HCT116 (cell line): Measurements from ENCODE around the gene SAA2. TPM values are rescaled to one million over a fixed set of nuclear protein-coding genes. Genes with fewer than 3 reads are reported as not detected.

Experiments
- ATAC-seq: fragments of 200-7000 bp; cut with Tn5 transposase; 2 replicates; pipeline ENCODE4 v1.9.1; 2020; ENCODE audit warnings: mild to moderate bottlenecking, moderate library complexity
- BruUV-seq: library from RNA; stranded (reverse); fragments of 400-500 nt; replicated peaks from 2 replicates; lab custom pipeline; 2021; lab: Mats Ljungman, UMichigan
- CTCF ChIA-PET: fragments of 300-600 bp; sonication (Branson Sonifier 250); formaldehyde crosslinking; loops from one replicate; lab custom pipeline; 2021; ENCODE audit warnings: antibody characterized with exemption; lab: Charles Lee
- POLR2A ChIA-PET: fragments of 300-600, 350-600 bp; sonication (Branson Sonifier 250); formaldehyde crosslinking; loops from one replicate; lab custom pipeline; 2021; ENCODE audit warnings: antibody characterized with exemption; lab: Charles Lee
- RAD21 ChIA-PET, 2 experiments: fragments of 300-600 bp; sonication (Branson Sonifier 250); formaldehyde crosslinking; loops; one replicate each; lab custom pipeline; 2023; ENCODE audit warnings: low total read pairs in 2 of 2; ENCODE audit not compliant: uncharacterized antibody in 2 of 2, unreplicated experiment in 2 of 2, low non-redundant PET in 1 of 2; lab: Charles Lee
- DNase-seq: peaks from one replicate; pipeline ENCODE4 v3.0.0-alpha.2; 2010; ENCODE audit warnings: low read depth, low spot score
- H2AFZ ChIP-seq: fragments of 200-600 bp; shearing (Covaris generic), sonication (generic); 2 replicates; pipeline ENCODE4 v1.6.1; 2017; ENCODE audit warnings: low read depth, mixed run types, mixed read lengths, antibody characterized with exemption, low read length; ENCODE audit not compliant: poor library complexity, severe bottlenecking
- H3K27ac ChIP-seq: 2 replicates; pipeline ENCODE4 v1.5.1; 2012; ENCODE audit warnings: low read depth, low read length
- H3K27me3 ChIP-seq: fragments of 200-600 bp; sonication (generic); 2 replicates; pipeline ENCODE4 v1.6.1; 2016; ENCODE audit warnings: mixed run types, low read length, mixed read lengths; ENCODE audit not compliant: insufficient read depth
- H3K36me3 ChIP-seq, 2 experiments: fragments of 200-500 bp in 1 of 2; fragments of 200-600 bp in 1 of 2; sonication (Bioruptor generic) in 1 of 2; sonication (generic) in 1 of 2; 2 replicates each; pipeline versions ENCODE4 v1.5.1 to v1.6.1; 2014 to 2016; ENCODE audit warnings: low read length in 2 of 2, inconsistent platforms in 1 of 2, mixed read lengths in 1 of 2, mixed run types in 1 of 2; ENCODE audit not compliant: insufficient read depth in 2 of 2, control insufficient read depth in 1 of 2
- H3K4me1 ChIP-seq, 2 experiments: fragments of 200-600 bp in 1 of 2; sonication (generic) in 1 of 2; 2 replicates each; pipeline versions ENCODE4 v1.5.1 to v1.6.1; 2012 to 2017; ENCODE audit warnings: low read length in 2 of 2, inconsistent platforms in 1 of 2, mild to moderate bottlenecking in 1 of 2, mixed read lengths in 1 of 2, mixed run types in 1 of 2, moderate library complexity in 1 of 2; ENCODE audit not compliant: insufficient read depth in 2 of 2, control insufficient read depth in 1 of 2
- H3K4me2 ChIP-seq: fragments of 200-600 bp; sonication (generic); 2 replicates; pipeline ENCODE4 v1.6.1; 2017; ENCODE audit warnings: mixed run types, low read length, mixed read lengths
- H3K4me3 ChIP-seq, 2 experiments: fragments of 200-600 bp in 1 of 2; sonication (generic) in 1 of 2; replicated peaks in 1 of 2; 2 replicates each; pipeline ENCODE4 v1.5.1; 2011 to 2016; ENCODE audit warnings: low read length in 2 of 2, control low read depth in 1 of 2, low read depth in 1 of 2, mild to moderate bottlenecking in 1 of 2, mixed read lengths in 1 of 2, mixed run types in 1 of 2
- H3K79me2 ChIP-seq: fragments of 200-600 bp; sonication (generic); 2 replicates; pipeline ENCODE4 v1.6.1; 2017; ENCODE audit warnings: mild to moderate bottlenecking, mixed run types, low read length, moderate library complexity, mixed read lengths; ENCODE audit not compliant: insufficient read depth
- H3K9ac ChIP-seq: fragments of 200-600 bp; sonication (generic); 2 replicates; pipeline ENCODE4 v1.6.1; 2016; ENCODE audit warnings: low read length, mixed read lengths
- H3K9me2 ChIP-seq: fragments of 200-600 bp; sonication (generic), shearing (Covaris generic); 2 replicates; pipeline ENCODE4 v1.6.1; 2017; ENCODE audit warnings: mixed run types, mild to moderate bottlenecking, moderate library complexity; ENCODE audit not compliant: insufficient read depth
- H3K9me3 ChIP-seq, 2 experiments: fragments of 200-500 bp in 1 of 2; fragments of 200-600 bp in 1 of 2; sonication (Bioruptor generic) in 1 of 2; sonication (generic) in 1 of 2; 2 replicates each; pipeline ENCODE4 v1.6.1; 2014 to 2017; ENCODE audit warnings: low read length in 2 of 2, mixed read lengths in 2 of 2, inconsistent platforms in 1 of 2, low read depth in 1 of 2, mild to moderate bottlenecking in 1 of 2, mixed run types in 1 of 2, moderate library complexity in 1 of 2; ENCODE audit not compliant: control insufficient read depth in 1 of 2, insufficient read depth in 1 of 2
- H4K20me1 ChIP-seq: fragments of 200-600 bp; sonication (generic), shearing (Covaris generic); 2 replicates; pipeline ENCODE4 v1.6.1; 2017; ENCODE audit warnings: mixed run types, mild to moderate bottlenecking, moderate library complexity; ENCODE audit not compliant: insufficient read depth
- ELF1 ChIP-seq: IDR thresholded peaks from 2 replicates; pipeline ENCODE4 v1.6.1; 2012; ENCODE audit warnings: low read depth, borderline replicate concordance
- EZH2phosphoT487 ChIP-seq: fragments of 200-600 bp; IDR thresholded peaks from 2 replicates; pipeline ENCODE4 v1.6.1; 2018; ENCODE audit warnings: antibody characterized with exemption, borderline replicate concordance
- RAD21 ChIP-seq: IDR thresholded peaks from 2 replicates; pipeline ENCODE4 v1.6.1; 2012; ENCODE audit warnings: low read depth, mild to moderate bottlenecking
- SP1 ChIP-seq: IDR thresholded peaks from 2 replicates; pipeline ENCODE4 v1.6.1; 2012; ENCODE audit warnings: low read depth
- SRF ChIP-seq: IDR thresholded peaks from 2 replicates; pipeline ENCODE4 v1.6.1; 2012; ENCODE audit warnings: low read depth
- intact Hi-C: fragments of 100-400 bp; cut with micrococcal nuclease; formaldehyde crosslinking; loops from 2 replicates; pipeline ENCODE4 v1.10.0; 2022
- total RNA-seq: library from RNA; stranded (reverse); gene quantifications from one replicate; pipeline ENCODE4 v1.2.1, GENCODE V29; 2021; ENCODE audit not compliant: unreplicated experiment
- TF ChIP-seq, protein P1 (sequence below): IDR thresholded peaks from 2 replicates; pipeline ENCODE4 v1.6.1; 2012
- TF ChIP-seq, protein P2 (sequence below), 3 experiments: fragments of 200-600 bp in 1 of 3; sonication (generic) in 1 of 3; IDR thresholded peaks in 2 of 3; conservative IDR thresholded peaks in 1 of 3; 2 replicates each; pipeline ENCODE4 v1.5.1; 2012 to 2017; ENCODE audit warnings: low read depth in 2 of 3, low read length in 2 of 3, antibody characterized with exemption in 1 of 3, borderline replicate concordance in 1 of 3, control low read depth in 1 of 3, mild to moderate bottlenecking in 1 of 3, mixed read lengths in 1 of 3, mixed run types in 1 of 3, moderate library complexity in 1 of 3; ENCODE audit not compliant: insufficient read depth in 1 of 3
- TF ChIP-seq, protein P3 (sequence below): IDR thresholded peaks from 2 replicates; pipeline ENCODE4 v1.6.1; 2012; ENCODE audit warnings: low read depth

SAA2 gene
- total RNA-seq, 1 experiment from 2014 or later: 5.2 TPM

DNA sequence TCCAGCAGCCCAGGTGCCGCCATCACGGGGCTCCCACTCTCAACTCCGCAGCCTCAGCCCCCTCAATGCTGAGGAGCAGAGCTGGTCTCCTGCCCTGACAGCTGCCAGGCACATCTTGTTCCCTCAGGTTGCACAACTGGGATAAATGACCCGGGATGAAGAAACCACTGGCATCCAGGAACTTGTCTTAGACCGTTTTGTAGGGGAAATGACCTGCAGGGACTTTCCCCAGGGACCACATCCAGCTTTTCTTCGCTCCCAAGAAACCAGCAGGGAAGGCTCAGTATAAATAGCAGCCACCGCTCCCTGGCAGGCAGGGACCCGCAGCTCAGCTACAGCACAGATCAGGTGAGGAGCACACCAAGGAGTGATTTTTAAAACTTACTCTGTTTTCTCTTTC lies 17.5 kb upstream of the SAA2 start, which contains the start of gene SAA1:
Gene SAA1 (plus strand): TSS at position 316 of the 400 bp plus-strand sequence. CDS start 624 bp downstream, outside the sequence.
- no peaks in the 10 kb centered on the region for H3K4me1 ChIP-seq
- no peak within 1 kb of the TSS for H3K4me2 ChIP-seq
- no TSS peak for BruUV-seq
- TF ChIP-seq RAD21 (no peak), EZH2phosphoT487 (no peak), SP1 (no peak), ELF1 (no peak), SRF (no peak)
- TF ChIP-seq, protein P1, sequence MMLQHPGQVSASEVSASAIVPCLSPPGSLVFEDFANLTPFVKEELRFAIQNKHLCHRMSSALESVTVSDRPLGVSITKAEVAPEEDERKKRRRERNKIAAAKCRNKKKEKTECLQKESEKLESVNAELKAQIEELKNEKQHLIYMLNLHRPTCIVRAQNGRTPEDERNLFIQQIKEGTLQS: no peak
- TF ChIP-seq, protein P2, sequence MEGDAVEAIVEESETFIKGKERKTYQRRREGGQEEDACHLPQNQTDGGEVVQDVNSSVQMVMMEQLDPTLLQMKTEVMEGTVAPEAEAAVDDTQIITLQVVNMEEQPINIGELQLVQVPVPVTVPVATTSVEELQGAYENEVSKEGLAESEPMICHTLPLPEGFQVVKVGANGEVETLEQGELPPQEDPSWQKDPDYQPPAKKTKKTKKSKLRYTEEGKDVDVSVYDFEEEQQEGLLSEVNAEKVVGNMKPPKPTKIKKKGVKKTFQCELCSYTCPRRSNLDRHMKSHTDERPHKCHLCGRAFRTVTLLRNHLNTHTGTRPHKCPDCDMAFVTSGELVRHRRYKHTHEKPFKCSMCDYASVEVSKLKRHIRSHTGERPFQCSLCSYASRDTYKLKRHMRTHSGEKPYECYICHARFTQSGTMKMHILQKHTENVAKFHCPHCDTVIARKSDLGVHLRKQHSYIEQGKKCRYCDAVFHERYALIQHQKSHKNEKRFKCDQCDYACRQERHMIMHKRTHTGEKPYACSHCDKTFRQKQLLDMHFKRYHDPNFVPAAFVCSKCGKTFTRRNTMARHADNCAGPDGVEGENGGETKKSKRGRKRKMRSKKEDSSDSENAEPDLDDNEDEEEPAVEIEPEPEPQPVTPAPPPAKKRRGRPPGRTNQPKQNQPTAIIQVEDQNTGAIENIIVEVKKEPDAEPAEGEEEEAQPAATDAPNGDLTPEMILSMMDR (IDR thresholded peaks at IDR 0.05 in 2 of 3, conservative IDR thresholded peaks at IDR 0.05 in 1 of 3; ENCODE audit: borderline replicate concordance in 1 of 3, insufficient read depth in 1 of 3, low read depth in 2 of 3, low read length in 2 of 3): no peak
- TF ChIP-seq, protein P3, sequence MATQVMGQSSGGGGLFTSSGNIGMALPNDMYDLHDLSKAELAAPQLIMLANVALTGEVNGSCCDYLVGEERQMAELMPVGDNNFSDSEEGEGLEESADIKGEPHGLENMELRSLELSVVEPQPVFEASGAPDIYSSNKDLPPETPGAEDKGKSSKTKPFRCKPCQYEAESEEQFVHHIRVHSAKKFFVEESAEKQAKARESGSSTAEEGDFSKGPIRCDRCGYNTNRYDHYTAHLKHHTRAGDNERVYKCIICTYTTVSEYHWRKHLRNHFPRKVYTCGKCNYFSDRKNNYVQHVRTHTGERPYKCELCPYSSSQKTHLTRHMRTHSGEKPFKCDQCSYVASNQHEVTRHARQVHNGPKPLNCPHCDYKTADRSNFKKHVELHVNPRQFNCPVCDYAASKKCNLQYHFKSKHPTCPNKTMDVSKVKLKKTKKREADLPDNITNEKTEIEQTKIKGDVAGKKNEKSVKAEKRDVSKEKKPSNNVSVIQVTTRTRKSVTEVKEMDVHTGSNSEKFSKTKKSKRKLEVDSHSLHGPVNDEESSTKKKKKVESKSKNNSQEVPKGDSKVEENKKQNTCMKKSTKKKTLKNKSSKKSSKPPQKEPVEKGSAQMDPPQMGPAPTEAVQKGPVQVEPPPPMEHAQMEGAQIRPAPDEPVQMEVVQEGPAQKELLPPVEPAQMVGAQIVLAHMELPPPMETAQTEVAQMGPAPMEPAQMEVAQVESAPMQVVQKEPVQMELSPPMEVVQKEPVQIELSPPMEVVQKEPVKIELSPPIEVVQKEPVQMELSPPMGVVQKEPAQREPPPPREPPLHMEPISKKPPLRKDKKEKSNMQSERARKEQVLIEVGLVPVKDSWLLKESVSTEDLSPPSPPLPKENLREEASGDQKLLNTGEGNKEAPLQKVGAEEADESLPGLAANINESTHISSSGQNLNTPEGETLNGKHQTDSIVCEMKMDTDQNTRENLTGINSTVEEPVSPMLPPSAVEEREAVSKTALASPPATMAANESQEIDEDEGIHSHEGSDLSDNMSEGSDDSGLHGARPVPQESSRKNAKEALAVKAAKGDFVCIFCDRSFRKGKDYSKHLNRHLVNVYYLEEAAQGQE: no peak
- no peak within 1 kb of the TSS for H3K4me3 ChIP-seq
- DNase-seq (no peak), ATAC-seq (no peak)
- no peaks in the 10 kb centered on the region for H3K9me2 ChIP-seq
- H3K36me3 ChIP-seq: no peaks in the 10 kb centered on the region
- no peak within 1 kb of the TSS for H3K9ac ChIP-seq
- intact Hi-C loops: no loop called here
- no peaks in the 10 kb centered on the region for H4K20me1 ChIP-seq
- no peaks in the 10 kb centered on the region for H3K79me2 ChIP-seq
- CTCF ChIA-PET: no interaction called here
- RAD21 ChIA-PET: no interaction called here
- H3K27me3 ChIP-seq: no peaks in the 10 kb centered on the region
- no peaks in the 10 kb centered on the region for H3K9me3 ChIP-seq
- no peak within 1 kb of the TSS for H3K27ac ChIP-seq
- POLR2A ChIA-PET: no interaction called here
- no peak within 1 kb of the TSS for H2AFZ ChIP-seq
